Uterine smooth muscle cell (primary cell): Measurements from ENCODE around the gene MDH1B. TPM values are rescaled to one million over a fixed set of nuclear protein-coding genes. Genes with fewer than 3 reads are reported as not detected.

Experiments
- total RNA-seq: library from RNA; depleted of rRNA; stranded (reverse); fragments of >200 nt; gene quantifications from 2 replicates; pipeline ENCODE4 v1.2.3, GENCODE V29; 2014

MDH1B gene
- 0.44 and 1.6 TPM in 2 replicates for total RNA-seq

DNA sequence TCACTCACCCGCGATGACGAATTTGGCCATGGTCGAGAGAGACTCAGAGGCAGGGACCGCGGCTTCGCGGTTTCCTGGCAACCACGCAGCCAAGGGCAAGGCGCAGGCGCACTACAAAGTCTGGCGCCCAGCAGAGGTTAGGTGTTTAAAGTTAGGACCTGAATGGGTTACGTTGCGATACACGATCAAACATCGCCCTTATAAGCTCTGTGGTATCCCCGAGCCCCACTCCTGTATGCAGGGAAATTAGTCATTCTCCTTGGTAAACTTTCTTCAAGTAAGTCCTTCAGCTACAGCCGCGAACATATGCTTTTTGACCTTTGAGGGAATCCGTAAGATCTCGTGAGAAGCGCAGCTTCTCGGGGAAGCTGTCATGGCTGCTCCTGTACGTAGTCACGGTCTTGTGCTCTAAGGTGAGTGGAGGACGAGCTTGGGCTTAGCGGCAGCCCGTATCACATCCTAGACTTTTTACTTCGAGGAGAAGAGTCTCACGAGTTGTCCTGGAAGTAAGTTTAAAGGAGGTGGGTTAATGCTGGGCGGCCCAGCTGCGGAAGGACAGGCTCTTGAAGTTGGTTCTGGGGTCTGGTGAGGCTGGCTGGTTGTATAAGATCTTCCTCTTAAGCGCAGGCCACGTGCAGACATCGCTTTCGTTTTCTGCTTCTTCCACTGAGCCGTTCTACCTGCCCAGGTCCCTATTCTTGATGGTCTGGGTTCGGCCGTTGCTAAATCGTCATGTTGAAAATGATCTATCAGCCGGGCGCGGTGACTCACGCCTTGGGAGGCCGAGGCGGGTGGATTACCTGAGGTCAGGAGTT lies at the start of gene MDH1B, which contains the start of gene FASTKD2:
MDH1B (minus strand) TSS at position 87 of the 815 bp plus-strand sequence; CDS start at position 30, 57 bp downstream.
FASTKD2 (plus strand) TSS at position 365 of the 815 bp plus-strand sequence. CDS start 1,088 bp downstream, outside the sequence.

DNA sequence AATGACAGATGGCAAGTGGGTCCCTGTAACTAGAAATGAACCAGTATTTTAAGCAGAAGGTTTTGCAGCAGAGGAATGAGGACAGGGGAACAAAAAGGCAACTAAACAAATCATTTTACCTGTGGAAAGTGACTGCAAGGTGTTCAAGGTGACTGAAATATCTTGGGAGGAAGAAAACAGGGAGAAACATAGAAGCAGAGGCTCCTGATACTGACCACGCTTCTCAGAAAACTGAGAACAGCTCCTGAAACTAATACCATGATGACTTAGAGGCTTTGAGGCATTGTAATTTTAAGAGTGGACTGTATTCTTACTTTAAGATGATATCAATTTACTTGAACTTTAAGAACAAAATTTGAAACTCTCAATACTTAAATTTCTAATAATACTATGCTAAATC lies 46.8 kb downstream of the MDH1B start, which contains the start of gene DYTN:
DYTN (minus strand) TSS at position 101 of the 400 bp plus-strand sequence. CDS start 117 bp downstream, outside the sequence.

Other genes starting within 250 kb of the MDH1B start
- not detected in 2 replicates for gene FAM237A, start 122.8 kb downstream of the MDH1B start, total RNA-seq
- gene DYTN, start 46.9 kb downstream of the MDH1B start, total RNA-seq: not detected in 2 replicates
- 52.5 and 73.4 TPM in 2 replicates for gene FASTKD2, start 278 bp upstream of the MDH1B start, total RNA-seq
- gene CPO, start 174.2 kb upstream of the MDH1B start, total RNA-seq: 0.12 TPM in 1 of 2 replicates, not detected in the other